Ovary (tissue), 9 donors: ENCODE data around the gene CFAP119. TPM values are rescaled to one million over a fixed set of nuclear protein-coding genes. Genes with fewer than 3 reads are reported as not detected.

Experiments
- DNase-seq, 5 donors: peaks; one replicate each; pipeline ENCODE4 v3.0.0-alpha.2; 2019 to 2020
- H3K27ac ChIP-seq, 2 donors: fragments of 200-600 bp; one replicate each; pipeline versions ENCODE4 v1.5.1 to v1.8.0; 2019 to 2022
- H3K27me3 ChIP-seq: fragments of 200-600 bp; one replicate; pipeline ENCODE4 v1.8.0; 2022
- H3K36me3 ChIP-seq: fragments of 200-600 bp; sonication (generic); one replicate; pipeline ENCODE4 v1.5.1; 2019
- H3K4me1 ChIP-seq: one replicate; pipeline ENCODE4 v1.8.1; 2013; ENCODE audit warnings: mild to moderate bottlenecking, moderate library complexity; ENCODE audit not compliant: insufficient read depth
- H3K4me3 ChIP-seq: fragments of 200-600 bp; sonication (generic); one replicate; pipeline ENCODE4 v1.5.1; 2017
- H3K9me3 ChIP-seq, 2 donors: fragments of 200-600 bp in 1 of 2; sonication (generic) in 1 of 2; one replicate each; pipeline versions ENCODE4 v1.5.1 to v1.8.1; 2013 to 2019; ENCODE audit warnings: mild to moderate bottlenecking in 1 of 2, moderate library complexity in 1 of 2
- EP300 ChIP-seq: sonication (generic); formaldehyde crosslinking; IDR thresholded peaks from one replicate; pipeline ENCODE4 v1.6.1; 2017; ENCODE audit warnings: antibody characterized with exemption
- POLR2A ChIP-seq: fragments of 450-650 bp; IDR thresholded peaks from one replicate; pipeline ENCODE4 v1.6.1; 2017; ENCODE audit warnings: antibody characterized with exemption, mild to moderate bottlenecking, moderate library complexity
- WGBS, 3 donors: extraction: QIAGEN DNeasy Blood & Tissue Kit in 1 of 3; methylation state at CpG; one replicate each; pipeline versions ENCODE4 v1.1.5 to v1.1.7; 2013 to 2017; 5-methylcytosine and 5-hydroxymethylcytosine counted together
- intact Hi-C, 4 donors: fragments of 100-400 bp; cut with DNase I; formaldehyde crosslinking; loops; one replicate each; pipeline versions ENCODE4 v1.11.0 to v1.15.1; 2022 to 2023
- polyA plus RNA-seq, 2 donors: library from polyadenylated mRNA; stranded (reverse); fragments of 200-250 nt in 1 of 2; fragments of 350-450 nt in 1 of 2; fragmentation: Illumina TruSeq in 1 of 2; extraction: RNeasy Lipid Tissue Mini Kit (QIAGEN cat#74804) in 1 of 2; gene quantifications; one replicate each; pipeline ENCODE4 v1.2.3, GENCODE V29; 2013 to 2014
- total RNA-seq, 7 donors: library from RNA; depleted of rRNA in 2 of 7; stranded (reverse); fragments of >200 nt in 2 of 7; fragmentation: NEBNext Ultra II Directional in 3 of 7; extraction: Animal tissue kit (Norgen Biotek cat#: 25700) in 3 of 7; gene quantifications; one replicate each; pipeline versions ENCODE4 v1.1.0 to v1.2.4, GENCODE V29; 2016 to 2023
- TF ChIP-seq, protein P1 (sequence below), 3 donors: fragments of 450-650 bp in 2 of 3; fragments of 200-600 bp in 1 of 3; IDR thresholded peaks; one replicate each; pipeline versions ENCODE4 v1.5.1 to v1.8.0; 2016 to 2022; ENCODE audit warnings: antibody characterized with exemption in 3 of 3, mild to moderate bottlenecking in 1 of 3
- donor health status: DM: no; HTN: no; CAD: no; lungs with moderate emphysema.
- donor health status: DM: no; HTN: no; CAD: no.
- donor health status: Bipolar disorder and iron deficiency.
- donor health status: DM: yes; HTN: yes; CAD: no.
- donor health status: DM: no; HTN: no; CAD: no.
- donor health status: DM: yes; HTN: yes; CAD: no.

The CFAP119 gene
- total and polyA plus RNA-seq, 9 donors: 1.2 to 27.0 (median 4.6) TPM

DNA sequence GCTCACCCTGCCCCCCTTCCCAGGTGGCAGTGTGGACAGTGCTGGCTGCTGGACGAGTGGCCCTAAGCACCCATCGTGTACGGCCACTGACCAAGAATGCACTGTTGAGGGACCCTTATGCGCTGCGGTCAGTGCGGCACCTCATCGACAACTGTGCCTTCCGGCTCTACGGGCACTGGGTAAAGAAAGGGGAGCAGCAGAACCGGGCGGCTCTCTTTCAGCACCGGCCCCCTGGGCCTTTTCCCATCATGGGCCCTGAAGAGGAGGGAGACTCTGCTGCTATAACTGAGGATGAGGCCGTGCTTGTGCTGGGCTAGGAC lies 5.1 kb downstream of the CFAP119 start:
- Histone ChIP-seq H3K36me3 (no peaks in the 10 kb centered on the region), H3K4me3 (no peak overlapping the region), H3K9me3 (no peaks in the 10 kb centered on the region), H3K4me1 (peaks cover 6% of the 10 kb centered on the region), H3K27ac (no peak overlapping the region), H3K27me3 (no peaks in the 10 kb centered on the region)
- TF ChIP-seq, protein P1, sequence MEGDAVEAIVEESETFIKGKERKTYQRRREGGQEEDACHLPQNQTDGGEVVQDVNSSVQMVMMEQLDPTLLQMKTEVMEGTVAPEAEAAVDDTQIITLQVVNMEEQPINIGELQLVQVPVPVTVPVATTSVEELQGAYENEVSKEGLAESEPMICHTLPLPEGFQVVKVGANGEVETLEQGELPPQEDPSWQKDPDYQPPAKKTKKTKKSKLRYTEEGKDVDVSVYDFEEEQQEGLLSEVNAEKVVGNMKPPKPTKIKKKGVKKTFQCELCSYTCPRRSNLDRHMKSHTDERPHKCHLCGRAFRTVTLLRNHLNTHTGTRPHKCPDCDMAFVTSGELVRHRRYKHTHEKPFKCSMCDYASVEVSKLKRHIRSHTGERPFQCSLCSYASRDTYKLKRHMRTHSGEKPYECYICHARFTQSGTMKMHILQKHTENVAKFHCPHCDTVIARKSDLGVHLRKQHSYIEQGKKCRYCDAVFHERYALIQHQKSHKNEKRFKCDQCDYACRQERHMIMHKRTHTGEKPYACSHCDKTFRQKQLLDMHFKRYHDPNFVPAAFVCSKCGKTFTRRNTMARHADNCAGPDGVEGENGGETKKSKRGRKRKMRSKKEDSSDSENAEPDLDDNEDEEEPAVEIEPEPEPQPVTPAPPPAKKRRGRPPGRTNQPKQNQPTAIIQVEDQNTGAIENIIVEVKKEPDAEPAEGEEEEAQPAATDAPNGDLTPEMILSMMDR (IDR thresholded peaks at IDR 0.05): no peak
- TF ChIP-seq EP300 (no peak), POLR2A (no peak)
- intact Hi-C loops: no loop called here
- DNase-seq: no peak
- WGBS, 3 donors: 91 to 93% (median 92%) methylated on average over 11 to 13 of the region's 13 CpGs

DNA sequence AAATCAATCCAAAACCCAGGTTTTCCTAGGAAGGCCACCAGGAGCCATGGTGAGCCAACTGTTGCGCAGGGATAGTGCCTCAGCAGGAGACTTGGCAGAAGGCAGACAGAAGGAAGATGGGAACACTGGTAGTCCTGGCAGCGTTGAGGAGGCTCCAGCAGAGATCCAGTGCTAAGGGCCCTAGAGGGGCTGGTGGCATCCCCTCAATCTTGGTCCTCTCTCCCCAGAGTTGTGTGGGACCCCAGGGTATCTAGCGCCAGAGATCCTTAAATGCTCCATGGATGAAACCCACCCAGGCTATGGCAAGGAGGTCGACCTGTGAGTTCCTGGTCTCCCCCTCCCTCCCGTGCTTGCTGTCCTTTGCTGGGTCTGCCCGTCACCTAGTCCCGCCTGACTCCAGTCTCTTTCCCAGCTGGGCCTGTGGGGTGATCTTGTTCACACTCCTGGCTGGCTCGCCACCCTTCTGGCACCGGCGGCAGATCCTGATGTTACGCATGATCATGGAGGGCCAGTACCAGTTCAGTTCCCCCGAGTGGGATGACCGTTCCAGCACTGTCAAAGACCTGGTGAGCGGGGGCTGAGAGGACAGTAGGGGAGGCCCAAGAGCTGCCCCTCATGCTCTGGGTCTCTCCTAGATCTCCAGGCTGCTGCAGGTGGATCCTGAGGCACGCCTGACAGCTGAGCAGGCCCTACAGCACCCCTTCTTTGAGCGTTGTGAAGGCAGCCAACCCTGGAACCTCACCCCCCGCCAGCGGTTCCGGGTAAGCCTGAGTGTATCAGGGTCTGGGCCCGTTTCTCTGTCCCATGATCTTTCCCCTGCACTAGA lies 5.7 kb downstream of the CFAP119 start:
- no peaks in the 10 kb centered on the region for H3K27me3 ChIP-seq
- no peak overlapping the region for H3K27ac ChIP-seq
- H3K36me3 ChIP-seq: no peaks in the 10 kb centered on the region
- intact Hi-C loops: no loop called here
- no peaks in the 10 kb centered on the region for H3K9me3 ChIP-seq
- H3K4me3 ChIP-seq: no peak overlapping the region
- peaks cover 5% of the 10 kb centered on the region for H3K4me1 ChIP-seq
- TF ChIP-seq, protein P1 (IDR thresholded peaks at IDR 0.05): no peak
- TF ChIP-seq EP300 (no peak), POLR2A (no peak)
- peak in 1 of 5 donors; percentile 11 for DNase-seq
- 87 to 92% (median 89%) methylated on average over 20 of the region's 20 CpGs for WGBS, 3 donors

DNA sequence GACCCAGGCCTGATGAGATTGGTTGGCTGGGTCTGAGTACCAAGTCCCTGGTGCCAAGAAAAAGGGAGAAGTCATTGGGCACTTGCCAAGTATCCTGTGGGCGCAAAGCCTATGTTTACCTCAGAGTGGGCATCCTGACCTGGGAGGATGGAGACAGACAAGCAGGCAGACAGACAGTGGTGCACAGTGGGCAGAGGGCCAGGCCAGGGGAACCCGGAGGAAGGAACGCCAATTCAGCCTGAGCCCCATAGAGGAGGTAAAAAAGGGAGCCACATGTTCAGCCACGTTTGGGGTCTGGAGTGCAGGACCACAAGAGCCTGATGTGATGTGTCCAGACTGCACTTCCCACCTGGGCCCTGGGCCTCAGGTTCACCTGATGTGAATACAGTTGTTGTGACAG lies 8.3 kb downstream of the CFAP119 start:
- DNase-seq: no peak
- Histone ChIP-seq H3K9me3 (no peaks in the 10 kb centered on the region), H3K27me3 (no peaks in the 10 kb centered on the region), H3K27ac (no peak overlapping the region), H3K36me3 (no peaks in the 10 kb centered on the region), H3K4me3 (no peak overlapping the region), H3K4me1 (no peaks in the 10 kb centered on the region)
- intact Hi-C loops: no loop called here
- WGBS, 3 donors: 55 to 62% (median 62%) methylated on average over 4 of the region's 4 CpGs
- TF ChIP-seq, protein P1 (IDR thresholded peaks at IDR 0.05): no peak
- no peak for TF ChIP-seq POLR2A
- no peak for TF ChIP-seq EP300

DNA sequence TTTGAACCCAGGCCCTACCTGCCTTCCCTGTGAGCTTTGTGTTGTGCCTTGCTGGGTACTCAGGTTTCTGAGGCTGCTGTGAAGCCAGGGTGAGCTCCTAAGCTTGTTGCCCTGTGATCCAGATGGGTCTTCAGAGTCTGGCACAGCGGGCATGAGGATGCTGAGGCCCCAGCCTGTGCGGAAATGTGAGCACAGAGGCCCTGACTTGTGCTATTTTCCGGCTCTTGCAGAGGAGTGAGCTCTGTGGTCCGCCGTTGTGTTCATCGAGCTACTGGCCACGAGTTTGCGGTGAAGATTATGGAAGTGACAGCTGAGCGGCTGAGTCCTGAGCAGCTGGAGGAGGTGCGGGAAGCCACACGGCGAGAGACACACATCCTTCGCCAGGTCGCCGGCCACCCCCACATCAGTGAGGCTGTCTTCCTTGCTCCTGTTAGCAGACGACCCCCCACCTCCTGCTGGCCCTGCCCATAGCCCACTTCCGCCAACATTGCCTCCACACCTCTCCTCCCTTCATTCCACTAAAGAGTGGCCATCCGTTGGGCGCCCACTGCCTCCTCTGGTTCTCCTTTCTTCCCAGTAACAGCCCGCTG lies 10.9 kb downstream of the CFAP119 start:
- Histone ChIP-seq H3K4me3 (no peak overlapping the region), H3K27me3 (no peaks in the 10 kb centered on the region), H3K27ac (no peak overlapping the region), H3K36me3 (no peaks in the 10 kb centered on the region), H3K4me1 (no peaks in the 10 kb centered on the region), H3K9me3 (no peaks in the 10 kb centered on the region)
- intact Hi-C loops: no loop called here
- no peak for TF ChIP-seq EP300
- no peak for TF ChIP-seq POLR2A
- TF ChIP-seq, protein P1 (IDR thresholded peaks at IDR 0.05): no peak
- WGBS, 3 donors: 86 to 91% (median 89%) methylated on average over 20 of the region's 20 CpGs
- DNase-seq: no peak
